Measurements from ENCODE around the gene ZNF670. TPM values are rescaled to one million over a fixed set of nuclear protein-coding genes. Genes with fewer than 3 reads are reported as not detected.

ZNF670 gene
- total RNA-seq, 2 donors from 2014 or later = 3.0 to 3.2 TPM

DNA sequence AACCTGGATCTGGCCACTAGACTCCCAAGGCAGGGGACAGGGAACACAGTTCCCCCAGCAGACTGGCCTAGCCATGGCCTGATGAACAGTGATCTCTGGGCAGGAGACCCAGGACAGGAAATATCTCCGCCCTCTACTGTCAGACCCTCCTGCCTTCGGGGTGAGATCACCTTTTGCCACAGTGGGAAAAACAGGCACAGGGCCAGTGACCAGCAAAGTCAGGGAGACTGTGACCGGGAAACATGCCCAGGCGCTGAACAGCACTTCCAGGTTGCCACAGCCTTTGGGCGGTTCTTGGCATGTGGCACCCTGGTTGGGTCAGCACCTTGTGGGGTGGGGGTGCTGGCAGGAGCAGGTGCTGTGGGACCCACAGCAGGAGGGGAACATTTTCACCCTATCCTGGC is 34.5 kb upstream of the ZNF670 start:
- Mint-ChIP-seq H3K27ac (no peak overlapping the region), H3K27me3 (peaks cover 18 to 29% of the 10 kb centered on the region in 2 donors), H3K4me3 (no peak overlapping the region), H3K36me3 (peaks cover 10% of the 10 kb centered on the region), H3K9me3 (no peaks in the 10 kb centered on the region), H3K4me1 (ENCODE audit: low read depth in 2 of 2) (peaks cover 6 to 12% of the 10 kb centered on the region in 2 donors)
- DNase-seq (ENCODE audit: low spot score) (no peak), ATAC-seq (no peak)

DNA sequence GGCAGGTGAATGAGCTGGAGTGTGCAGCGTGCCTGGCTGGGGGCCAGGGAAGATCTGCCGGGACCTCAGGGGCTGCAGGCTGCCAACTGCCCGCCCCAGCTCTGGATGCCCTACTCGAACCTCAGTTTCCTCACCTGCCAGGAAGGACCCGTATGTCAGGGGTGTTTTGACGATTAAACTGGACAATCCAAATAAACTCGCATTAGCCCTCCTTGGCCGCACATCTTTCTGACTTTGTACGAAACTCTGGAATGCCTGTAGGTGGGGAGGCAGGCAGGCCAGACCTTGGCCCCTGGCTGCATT is 33.8 kb upstream of the ZNF670 start:
- Mint-ChIP-seq H3K9me3 (no peaks in the 10 kb centered on the region), H3K4me1 (ENCODE audit: low read depth in 2 of 2) (peaks cover 6 to 12% of the 10 kb centered on the region in 2 donors), H3K27ac (no peak overlapping the region), H3K4me3 (peak overlapping the region; percentile 39), H3K36me3 (peaks cover 10% of the 10 kb centered on the region), H3K27me3 (peaks cover 22 to 35% of the 10 kb centered on the region in 2 donors)
- DNase-seq (ENCODE audit: low spot score) = no peak
- ATAC-seq = no peak

DNA sequence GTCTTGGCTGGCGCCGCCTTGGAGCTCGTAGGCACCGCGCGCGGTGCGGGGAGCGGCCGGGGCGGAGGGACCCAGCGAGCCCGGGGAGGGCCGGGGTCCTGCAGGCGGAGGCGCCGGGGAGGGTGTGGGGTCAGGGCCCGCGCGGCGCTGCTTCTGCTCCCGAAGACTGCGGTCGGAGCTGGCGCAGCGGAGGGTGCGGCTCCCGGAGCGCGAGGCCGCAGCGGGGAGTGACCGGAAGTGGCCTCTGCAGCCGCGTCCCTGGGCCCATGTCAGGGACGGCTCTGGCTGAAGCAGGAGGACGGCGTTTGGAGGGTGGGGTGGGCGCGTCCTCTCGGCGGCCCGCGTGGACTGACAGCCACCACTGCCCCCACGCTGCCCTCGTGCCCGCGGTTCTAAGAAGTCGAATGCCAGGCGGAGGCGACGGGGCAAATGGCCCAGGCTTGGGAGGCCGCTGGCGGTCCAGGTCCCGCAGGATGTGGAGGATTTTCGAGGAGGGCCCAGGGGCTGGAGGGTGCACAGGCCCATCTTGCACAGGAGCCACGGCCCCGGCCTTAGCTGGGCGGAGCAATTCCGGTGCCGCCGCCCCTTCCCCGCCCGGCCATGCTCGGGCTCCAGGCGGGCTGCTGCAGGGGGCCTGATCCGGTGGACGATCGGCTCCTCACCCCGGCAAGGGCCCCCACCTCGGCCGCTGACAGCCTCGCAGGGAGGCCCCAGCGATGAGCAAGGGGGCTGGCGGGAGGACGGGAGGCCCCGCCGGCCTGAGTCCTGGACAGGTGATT is 33.3 kb upstream of the ZNF670 start:
- Mint-ChIP-seq H3K4me3 (peak overlapping the region; percentile 18), H3K36me3 (peaks cover 10% of the 10 kb centered on the region), H3K4me1 (ENCODE audit: low read depth in 2 of 2) (peaks cover 6 to 12% of the 10 kb centered on the region in 2 donors), H3K9me3 (no peaks in the 10 kb centered on the region), H3K27ac (no peak overlapping the region), H3K27me3 (peaks cover 23 to 40% of the 10 kb centered on the region in 2 donors)
- DNase-seq (ENCODE audit: low spot score) (no peak), ATAC-seq (peak; percentile 58 to 66)

DNA sequence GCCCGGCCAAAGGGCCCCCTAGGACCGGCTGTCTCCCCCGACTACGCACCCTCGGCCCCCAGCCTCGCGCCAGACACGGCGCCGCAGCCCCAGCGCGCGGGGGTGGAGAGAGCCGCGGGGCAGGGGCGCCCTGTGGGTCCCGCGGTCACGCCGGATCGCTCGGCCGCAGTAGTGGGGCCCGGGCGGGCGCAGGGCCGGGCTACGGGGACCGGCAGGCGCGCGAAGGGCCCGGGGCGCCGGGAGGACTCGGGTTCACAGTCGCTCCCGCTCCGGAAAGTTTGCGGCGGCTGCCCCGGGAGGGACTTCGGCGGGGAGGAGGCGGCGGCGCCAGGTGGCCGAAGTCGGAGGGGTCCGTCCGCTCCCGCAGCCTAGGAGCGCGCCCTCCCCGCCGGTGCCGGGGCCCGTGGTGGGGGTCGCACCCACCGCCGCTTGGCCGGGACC is 32.7 kb upstream of the ZNF670 start:
- DNase-seq (ENCODE audit: low spot score) (no peak), ATAC-seq (peak; percentile 32 to 54)
- H3K27me3 Mint-ChIP-seq = peaks cover 23 to 40% of the 10 kb centered on the region in 2 donors
- no peak overlapping the region for H3K27ac Mint-ChIP-seq
- peaks cover 6 to 12% of the 10 kb centered on the region in 2 donors for H3K4me1 Mint-ChIP-seq (ENCODE audit: low read depth in 2 of 2)
- no peaks in the 10 kb centered on the region for H3K9me3 Mint-ChIP-seq
- peak overlapping the region; percentile 78 for H3K4me3 Mint-ChIP-seq
- H3K36me3 Mint-ChIP-seq = peaks cover 10% of the 10 kb centered on the region

DNA sequence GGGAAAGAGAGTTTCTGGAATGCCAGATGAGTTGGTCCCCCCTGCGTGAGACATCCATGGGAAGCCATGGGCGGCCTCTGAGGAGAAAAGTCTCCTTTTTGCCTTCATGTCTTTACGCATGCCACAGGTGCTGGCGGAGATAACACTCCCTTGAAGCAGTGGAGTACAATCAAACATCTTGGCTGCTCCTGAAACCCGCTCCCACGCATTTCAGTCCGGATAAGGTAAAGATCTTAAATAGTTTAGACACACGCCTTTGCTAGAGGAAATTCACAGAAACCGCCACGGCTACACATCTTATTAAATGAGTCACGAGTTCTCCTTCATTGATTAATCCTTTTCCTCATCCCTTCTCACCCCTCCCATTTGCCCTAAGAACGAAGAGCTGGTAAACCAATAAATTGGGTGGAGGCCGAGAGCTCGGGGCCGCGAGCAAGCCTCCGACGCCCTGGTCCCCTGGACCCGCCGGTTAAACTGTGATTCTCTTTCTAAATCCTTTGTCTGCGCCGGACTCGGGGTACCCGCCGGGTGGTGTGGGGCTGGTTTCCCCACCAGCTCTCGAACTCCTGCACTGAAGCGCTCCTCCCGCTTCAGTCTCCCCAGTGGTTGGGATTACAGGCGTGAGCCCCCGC is 32.1 kb upstream of the ZNF670 start:
- Mint-ChIP-seq H3K4me1 (ENCODE audit: low read depth in 2 of 2) (peaks cover 6 to 12% of the 10 kb centered on the region in 2 donors), H3K27ac (no peak overlapping the region), H3K36me3 (peaks cover 10% of the 10 kb centered on the region), H3K4me3 (peak overlapping the region; percentile 78), H3K9me3 (no peaks in the 10 kb centered on the region), H3K27me3 (peaks cover 23 to 40% of the 10 kb centered on the region in 2 donors)
- DNase-seq (ENCODE audit: low spot score) (no peak), ATAC-seq (peak in 1 of 2 donors; percentile 3)

DNA sequence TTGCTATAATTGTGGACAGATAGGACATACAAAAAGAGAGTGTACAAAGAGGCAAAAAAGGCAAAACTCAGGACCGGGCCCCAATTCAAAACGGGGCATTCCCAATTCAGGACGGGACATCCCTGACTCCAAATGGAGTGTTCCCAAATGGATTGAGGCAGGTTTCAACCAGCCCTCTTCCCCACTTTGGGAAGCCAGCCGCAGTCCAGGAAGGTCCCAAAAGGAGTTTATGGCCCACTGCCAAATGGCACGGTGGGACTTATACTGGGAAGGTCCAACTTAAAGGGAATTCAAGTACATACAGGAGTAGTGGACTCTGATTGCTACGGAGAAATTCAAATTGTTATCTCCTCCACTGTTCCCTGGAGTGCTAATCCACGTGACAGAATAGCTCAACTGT is 29.1 kb upstream of the ZNF670 start:
- Mint-ChIP-seq H3K9me3 (peaks cover 3% of the 10 kb centered on the region), H3K36me3 (peaks cover 15% of the 10 kb centered on the region), H3K4me3 (no peak overlapping the region), H3K27ac (no peak overlapping the region), H3K4me1 (ENCODE audit: low read depth in 2 of 2) (peaks cover 11 to 17% of the 10 kb centered on the region in 2 donors), H3K27me3 (peaks cover 23 to 40% of the 10 kb centered on the region in 2 donors)
- ATAC-seq (no peak), DNase-seq (ENCODE audit: low spot score) (no peak)

DNA sequence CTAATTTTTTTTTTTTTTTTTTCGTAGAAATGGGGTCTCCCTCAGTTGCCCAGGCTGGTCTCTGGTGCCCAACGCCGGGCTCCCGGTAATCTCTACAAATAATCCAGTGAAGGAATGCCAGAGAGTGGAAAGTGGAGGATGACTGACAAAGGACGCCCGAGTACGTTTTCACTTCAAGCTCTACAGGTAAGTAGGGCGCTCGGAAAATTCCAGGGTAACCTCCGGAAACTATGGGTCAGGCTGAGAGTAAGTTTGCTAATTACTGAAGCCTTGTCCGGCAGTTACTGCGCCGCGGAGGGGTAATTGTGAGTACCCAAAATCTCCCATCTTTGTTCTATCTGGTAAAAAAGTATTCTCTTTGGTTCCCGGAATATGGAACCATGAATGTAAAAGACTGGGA is 27.4 kb upstream of the ZNF670 start:
- peaks cover 33% of the 10 kb centered on the region for H3K36me3 Mint-ChIP-seq
- peaks cover 17 to 22% of the 10 kb centered on the region in 2 donors for H3K4me1 Mint-ChIP-seq (ENCODE audit: low read depth in 2 of 2)
- peaks cover 23 to 38% of the 10 kb centered on the region in 2 donors for H3K27me3 Mint-ChIP-seq
- H3K4me3 Mint-ChIP-seq = no peak overlapping the region
- DNase-seq (ENCODE audit: low spot score) = no peak
- no peak for ATAC-seq
- no peak overlapping the region for H3K27ac Mint-ChIP-seq
- peaks cover 4% of the 10 kb centered on the region for H3K9me3 Mint-ChIP-seq

DNA sequence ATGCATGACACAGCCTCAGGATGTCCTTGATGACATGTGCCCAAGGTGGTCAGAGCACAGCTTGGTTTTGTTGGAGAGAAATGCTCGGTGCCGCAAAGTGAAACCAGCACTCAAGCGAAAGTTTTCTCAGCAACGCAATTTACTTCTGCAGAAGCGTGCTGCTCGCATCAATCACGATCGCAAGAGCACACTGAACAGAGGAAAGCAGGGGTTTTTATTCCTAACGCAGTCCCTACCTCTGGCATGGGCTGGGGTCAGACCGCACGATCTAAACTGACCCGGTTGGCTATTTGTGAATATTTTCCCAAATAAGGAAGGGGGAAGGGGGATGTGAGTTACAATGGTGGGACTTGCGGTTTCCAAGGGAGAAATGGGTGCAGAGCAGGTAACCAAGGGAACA is 26.4 kb upstream of the ZNF670 start:
- Mint-ChIP-seq H3K9me3 (peaks cover 7% of the 10 kb centered on the region), H3K4me3 (no peak overlapping the region), H3K4me1 (ENCODE audit: low read depth in 2 of 2) (peaks cover 12 to 17% of the 10 kb centered on the region in 2 donors), H3K36me3 (peaks cover 36% of the 10 kb centered on the region), H3K27ac (no peak overlapping the region), H3K27me3 (peaks cover 19 to 30% of the 10 kb centered on the region in 2 donors)
- DNase-seq (ENCODE audit: low spot score) (no peak), ATAC-seq (no peak)

DNA sequence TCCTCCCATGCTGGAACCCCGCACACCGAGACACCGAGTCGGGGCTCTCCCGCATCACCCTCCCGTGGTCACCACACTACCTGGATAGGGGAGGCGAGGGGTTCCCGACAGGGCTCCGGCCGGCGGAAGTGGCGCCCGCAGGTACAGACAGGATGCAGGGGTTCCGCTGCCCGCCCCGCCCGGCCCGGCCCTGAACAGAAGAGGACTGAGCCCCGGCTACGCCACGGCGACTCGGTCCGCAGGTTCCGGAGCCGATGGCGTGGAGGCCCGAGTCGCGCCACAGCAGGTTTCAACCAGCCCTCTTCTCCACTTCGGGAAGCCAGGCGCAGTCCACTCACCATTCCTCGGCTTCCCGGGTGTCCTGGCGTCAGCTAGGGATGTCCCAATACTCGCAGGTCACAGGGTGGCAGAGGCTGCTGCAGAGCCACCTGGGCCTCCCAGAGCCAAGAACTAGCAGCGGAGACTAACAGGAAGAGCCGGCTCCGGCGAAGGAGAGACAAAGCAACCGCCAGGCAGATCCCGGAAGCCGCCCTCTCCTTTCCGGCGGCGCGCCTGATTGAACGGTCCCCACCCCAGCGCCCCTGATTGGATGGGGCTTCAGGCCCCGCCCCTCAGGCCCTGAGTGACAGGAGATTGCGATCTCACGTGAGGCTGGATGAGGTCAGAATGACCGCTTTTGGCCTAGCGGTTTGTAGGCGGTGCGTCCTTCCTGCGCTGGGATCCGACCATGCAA is 25.4 kb upstream of the ZNF670 start, which contains the start of gene ZNF669:
Gene ZNF669, minus strand, starts transcription at position 498 of the 733 bp plus-strand sequence. Its CDS starts 157 bp downstream, at position 341.
- DNase-seq (ENCODE audit: low spot score) = peak; percentile 96
- peak; percentile 100 for ATAC-seq
- Mint-ChIP-seq H3K9me3 (peaks cover 7% of the 10 kb centered on the region), H3K27me3 (peaks cover 13 to 21% of the 10 kb centered on the region in 2 donors), H3K4me1 (ENCODE audit: low read depth in 2 of 2) (peaks cover 12 to 17% of the 10 kb centered on the region in 2 donors), H3K4me3 (peak within 1 kb of the TSS; percentile 83), H3K27ac (peak within 1 kb of the TSS; percentile 74 to 84), H3K36me3 (peaks cover 34% of the 10 kb centered on the region)

DNA sequence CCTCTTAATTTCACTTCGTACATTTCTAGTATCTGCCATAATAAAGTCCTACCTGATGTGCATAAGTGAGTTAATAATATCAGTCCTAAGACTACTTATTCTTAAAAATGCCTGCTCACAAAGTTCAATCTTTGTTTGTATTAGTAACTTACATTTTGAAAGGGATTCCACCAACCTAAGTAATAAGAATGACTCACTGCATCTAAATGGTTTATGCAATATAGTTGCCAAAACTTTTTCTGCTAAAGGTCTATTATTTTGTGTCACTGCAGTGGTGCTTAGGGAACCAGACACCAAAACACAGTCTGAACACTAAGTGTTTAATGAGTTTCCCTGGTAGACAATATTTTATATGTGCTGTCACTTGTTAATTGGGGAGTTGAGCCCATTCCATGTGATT is 23.8 kb upstream of the ZNF670 start:
- Mint-ChIP-seq H3K4me3 (peak overlapping the region; percentile 83), H3K36me3 (peaks cover 48% of the 10 kb centered on the region), H3K27me3 (peaks cover under 1 to 5% of the 10 kb centered on the region in 2 donors), H3K27ac (peak overlapping the region; percentile 27 to 84), H3K9me3 (peaks cover 14% of the 10 kb centered on the region), H3K4me1 (ENCODE audit: low read depth in 2 of 2) (peaks cover 12 to 15% of the 10 kb centered on the region in 2 donors)
- DNase-seq (ENCODE audit: low spot score) (no peak), ATAC-seq (no peak)

DNA sequence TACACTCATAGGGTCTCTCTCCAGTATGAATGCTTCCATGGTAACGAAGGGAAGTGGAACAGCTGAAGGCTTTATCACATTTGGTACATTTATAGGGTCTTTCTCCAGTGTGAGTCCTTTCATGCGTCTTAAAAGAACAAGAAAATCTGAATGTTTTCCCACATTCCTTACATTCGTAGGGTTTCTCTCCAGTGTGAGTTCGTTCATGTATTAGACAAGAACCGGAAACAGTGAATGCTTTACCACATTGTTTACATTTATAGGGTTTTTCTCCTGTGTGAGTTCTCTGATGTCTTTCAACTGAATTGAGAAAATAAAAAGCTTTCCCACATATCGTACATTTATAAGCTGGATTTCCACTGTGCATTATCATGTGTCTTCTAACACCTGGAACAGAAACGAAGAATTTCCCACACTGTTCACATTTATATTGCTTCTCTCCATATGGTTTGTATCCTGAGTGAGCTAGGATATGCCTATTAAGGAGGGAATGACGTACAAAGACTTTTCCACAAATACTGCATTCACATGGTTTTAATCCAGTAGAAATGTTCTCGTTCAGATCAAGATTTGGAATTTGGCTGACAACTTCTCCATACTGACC is 22.2 kb upstream of the ZNF670 start:
- peaks cover 12 to 15% of the 10 kb centered on the region in 2 donors for H3K4me1 Mint-ChIP-seq (ENCODE audit: low read depth in 2 of 2)
- ATAC-seq (no peak), DNase-seq (ENCODE audit: low spot score) (no peak)
- H3K9me3 Mint-ChIP-seq = peaks cover 21% of the 10 kb centered on the region
- no peaks in the 10 kb centered on the region for H3K27me3 Mint-ChIP-seq
- H3K27ac Mint-ChIP-seq = no peak overlapping the region
- no peak overlapping the region for H3K4me3 Mint-ChIP-seq
- peaks cover 65% of the 10 kb centered on the region for H3K36me3 Mint-ChIP-seq

DNA sequence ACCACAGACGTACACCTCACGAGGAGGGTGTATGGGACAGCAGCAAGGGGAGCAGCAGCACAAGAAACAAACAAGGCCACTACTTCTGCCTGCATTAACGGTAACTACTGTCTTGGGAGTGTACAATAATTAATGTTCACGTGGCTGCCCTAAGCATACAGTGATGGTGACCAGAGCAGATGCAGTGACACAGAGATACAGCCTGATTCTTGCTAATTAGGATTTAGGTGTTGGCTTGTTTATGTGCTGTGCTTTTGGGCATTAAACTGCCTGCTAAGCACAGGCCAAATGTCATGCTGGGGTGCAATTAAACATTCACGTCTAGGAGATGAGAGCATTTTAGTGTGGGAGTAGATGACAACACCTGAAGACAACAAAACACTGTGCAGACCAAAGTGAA is 18.3 kb upstream of the ZNF670 start:
- H3K27ac Mint-ChIP-seq = no peak overlapping the region
- peaks cover 54% of the 10 kb centered on the region for H3K36me3 Mint-ChIP-seq
- peaks cover 20% of the 10 kb centered on the region for H3K9me3 Mint-ChIP-seq
- peaks cover 0 to 2% of the 10 kb centered on the region in 2 donors for H3K4me1 Mint-ChIP-seq (ENCODE audit: low read depth in 2 of 2)
- ATAC-seq (no peak), DNase-seq (ENCODE audit: low spot score) (no peak)
- H3K4me3 Mint-ChIP-seq = no peak overlapping the region
- peaks cover 0 to 1% of the 10 kb centered on the region in 2 donors for H3K27me3 Mint-ChIP-seq

DNA sequence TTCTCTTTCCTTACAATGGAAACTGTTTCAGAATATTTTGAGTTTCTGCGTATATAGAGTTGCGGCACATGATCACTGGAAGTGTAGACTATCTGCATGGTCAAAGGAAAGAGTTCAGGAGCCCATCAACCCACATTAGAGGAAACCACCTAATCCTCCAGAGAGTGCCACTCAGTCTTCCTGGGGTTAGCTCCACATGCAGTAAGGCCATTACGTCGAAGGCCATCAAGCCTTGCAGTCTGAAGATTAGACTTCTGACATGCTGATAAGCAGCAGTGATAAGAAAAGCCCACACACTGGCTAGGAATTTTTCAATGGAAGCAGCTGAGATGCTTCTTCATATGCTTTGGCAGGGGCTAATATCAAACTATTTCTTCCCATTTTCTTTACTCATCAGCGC is 17.9 kb upstream of the ZNF670 start:
- H3K4me3 Mint-ChIP-seq = no peak overlapping the region
- peaks cover 50% of the 10 kb centered on the region for H3K36me3 Mint-ChIP-seq
- DNase-seq (ENCODE audit: low spot score) (no peak), ATAC-seq (no peak)
- peaks cover 0 to 2% of the 10 kb centered on the region in 2 donors for H3K27me3 Mint-ChIP-seq
- peaks cover 20% of the 10 kb centered on the region for H3K9me3 Mint-ChIP-seq
- no peak overlapping the region for H3K27ac Mint-ChIP-seq
- H3K4me1 Mint-ChIP-seq (ENCODE audit: low read depth in 2 of 2) = no peaks in the 10 kb centered on the region

Data from natural killer cell treated with Interleukin-12 subunit alpha and Interleukin-12 subunit beta and Interleukin-15 and Interleukin-18, amount 100 ng/mL, for 72 hours (primary cell).